ENCODE data around the gene PSD2. TPM values are rescaled to one million over a fixed set of nuclear protein-coding genes. Genes with fewer than 3 reads are reported as not detected.

Gene PSD2
- total RNA-seq = under 0.01 TPM in 2 replicates

DNA sequence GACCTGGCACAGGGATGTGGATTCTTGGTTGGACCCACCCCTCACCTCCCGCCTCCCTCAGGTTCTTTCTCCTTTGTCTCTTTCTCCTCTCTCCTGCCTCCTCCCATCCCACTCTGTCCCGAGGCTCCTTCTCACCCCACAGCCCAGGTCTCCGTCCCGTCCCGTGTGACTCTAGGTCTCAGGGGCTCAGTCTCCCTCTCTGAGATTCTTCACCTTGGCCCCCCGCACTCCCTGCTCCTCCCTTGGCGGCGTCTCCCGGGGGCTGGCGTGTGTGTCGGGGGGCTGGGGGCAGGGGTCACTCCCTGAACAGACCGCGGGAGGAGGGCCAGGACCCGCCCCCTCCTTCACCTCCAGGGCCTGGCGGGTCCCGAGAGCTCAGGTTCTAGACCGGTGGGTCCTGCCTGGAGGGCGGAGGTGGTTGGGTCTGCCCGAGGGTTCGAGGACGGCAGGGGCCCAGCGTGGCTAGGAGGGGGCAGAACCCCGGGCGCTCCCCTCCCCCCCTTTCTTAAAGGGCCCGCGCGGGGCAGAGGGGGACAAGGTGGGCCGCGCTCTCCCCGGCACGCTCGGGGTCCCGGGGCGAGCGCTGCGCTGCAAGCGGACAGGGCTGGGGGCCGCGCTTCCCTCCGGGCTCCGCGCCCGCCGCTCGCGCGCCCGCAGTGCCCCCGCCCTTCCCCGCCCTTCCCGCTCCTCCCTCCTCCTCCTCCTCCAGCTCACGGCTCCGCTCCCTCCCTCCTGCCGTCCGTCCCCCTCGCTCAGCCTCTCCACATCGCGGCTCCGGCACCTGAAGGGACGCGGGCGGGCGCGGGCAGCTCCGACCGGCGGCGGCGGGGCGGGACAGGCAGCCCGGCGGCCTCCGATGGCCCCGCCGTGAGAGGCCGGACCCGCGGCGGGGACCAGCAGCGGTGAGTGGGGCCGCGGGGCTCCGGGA lies at the start of gene PSD2:
Gene PSD2, plus strand, starts transcription at position 735 of the 928 bp plus-strand sequence. CDS start 13,633 bp downstream, outside the sequence.

Small RNA genes lying within 50 kb of the gene (small RNA-seq; reads per million reads assigned to genes)
- gene AC008667.4 = not detected

Other genes starting within 250 kb of the PSD2 start
- 55.4 and 69.0 TPM in 2 replicates for gene UBE2D2, start 234.5 kb upstream of the PSD2 start, total RNA-seq
- gene CXXC5, start 147.5 kb upstream of the PSD2 start, total RNA-seq = 50.6 and 79.7 TPM in 2 replicates
- 0.22 TPM in 1 of 2 replicates, not detected in the other for gene NRG2, start 247.5 kb downstream of the PSD2 start, total RNA-seq